Fibroblast of gingiva (primary cell): Measurements from ENCODE around the gene CRY2.

Experiments
- DNase-seq: peaks from one replicate; pipeline ENCODE4 v3.0.0-alpha.2; 2011; ENCODE audit warnings: low read depth

The CRY2 gene

DNA sequence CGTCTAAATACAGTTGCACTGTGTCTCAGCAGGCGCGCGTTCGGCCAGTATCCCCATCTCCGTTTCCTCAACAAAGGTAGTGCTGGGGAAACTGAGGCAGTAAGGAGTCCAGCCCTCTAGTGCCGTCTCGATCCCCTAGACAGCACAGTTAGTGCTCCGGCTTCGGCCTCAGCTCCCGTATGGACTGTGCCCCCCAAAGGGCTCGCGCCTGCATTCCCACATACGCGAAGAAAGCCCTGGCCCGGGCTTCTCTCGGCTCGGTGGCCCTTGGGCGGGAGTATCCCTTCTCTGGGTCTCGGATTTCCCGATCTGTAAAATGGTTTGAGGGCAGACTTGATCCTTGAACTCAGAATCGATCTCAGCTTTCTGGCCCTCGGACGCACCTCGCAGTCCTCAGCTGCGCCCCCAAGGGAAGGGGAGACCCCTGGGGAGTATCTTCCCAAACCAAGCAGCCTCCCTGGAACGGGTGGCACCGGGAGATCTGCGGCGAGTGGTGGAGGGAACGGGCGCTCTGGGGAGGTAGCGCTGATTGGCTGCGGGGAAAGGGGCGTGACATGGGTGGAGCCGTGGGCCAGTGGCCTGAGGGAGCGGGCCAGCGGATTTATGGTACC is 71.2 kb downstream of the CRY2 start:
- DNase-seq: peak; percentile 62

DNA sequence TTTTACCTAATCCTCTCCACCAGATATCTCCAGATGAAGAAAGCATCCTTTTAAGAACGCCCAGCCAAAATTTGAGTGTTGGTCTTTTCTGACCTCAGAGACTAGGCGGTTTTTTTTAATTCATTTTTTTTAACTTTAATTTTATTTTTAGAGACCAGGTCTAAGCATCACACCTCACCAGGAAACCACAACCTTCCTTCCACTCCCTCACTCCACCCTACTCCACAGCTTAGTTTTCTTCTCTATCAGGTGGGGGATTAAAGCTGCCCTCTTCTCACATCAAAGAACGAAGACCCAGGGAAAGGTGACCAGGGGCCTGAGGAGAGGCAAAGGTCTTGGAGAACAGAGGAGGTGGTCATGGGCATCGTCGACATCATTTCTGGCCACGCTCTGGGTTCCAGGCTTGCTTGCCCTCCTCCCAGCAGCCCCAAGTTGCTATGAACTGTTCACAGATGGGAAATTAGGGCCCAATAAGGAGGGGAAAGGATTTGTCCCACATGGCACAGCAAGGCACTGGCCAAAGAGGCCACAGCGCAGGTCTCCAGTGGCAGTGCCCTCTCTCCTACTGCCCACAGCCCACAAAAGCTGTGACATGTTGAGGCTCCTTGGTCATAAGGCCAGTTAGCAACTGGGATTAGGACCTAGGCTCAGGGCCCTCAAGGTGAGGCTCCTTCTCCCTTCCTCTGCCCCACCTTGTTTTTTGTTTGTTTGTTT is 71.8 kb downstream of the CRY2 start:
- no peak for DNase-seq

DNA sequence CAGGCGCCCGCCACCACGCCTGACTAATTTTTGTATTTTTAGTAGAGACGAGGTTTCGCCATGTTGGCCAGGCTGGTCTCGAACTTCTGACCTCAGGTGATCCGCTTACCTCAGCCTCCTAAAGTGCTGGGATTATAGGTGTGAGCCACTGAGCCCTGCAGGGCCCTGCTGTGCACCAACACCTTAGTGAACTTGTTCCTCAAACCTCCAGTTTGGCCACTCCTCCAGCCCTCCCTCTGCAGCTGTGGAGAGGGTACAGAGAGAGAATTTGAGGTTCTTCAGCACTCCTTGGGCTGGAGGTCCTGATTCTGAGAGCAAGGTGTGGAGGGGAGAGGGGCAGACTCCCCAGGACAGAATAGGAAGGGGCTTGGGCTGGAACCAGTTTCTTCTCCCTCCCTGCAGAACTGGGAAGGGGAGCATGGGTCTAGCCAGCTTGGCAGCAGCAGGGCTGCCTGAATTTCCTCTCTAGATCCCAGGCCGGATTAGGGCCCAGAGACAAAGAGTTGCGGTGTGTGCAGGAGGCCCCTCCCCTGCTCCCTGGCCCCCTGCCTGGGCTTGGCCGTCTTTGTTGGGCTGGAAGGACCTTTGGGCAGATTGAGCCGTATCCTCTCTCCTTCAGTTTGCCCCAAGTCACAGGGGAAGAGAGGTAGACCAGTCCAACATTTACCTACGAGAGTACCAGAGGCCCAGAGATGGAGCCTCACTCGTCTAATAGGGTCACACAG is 72.7 kb downstream of the CRY2 start:
- no peak for DNase-seq

GRCh38 chr11:45920531-45921477 is 73.5 kb downstream of the CRY2 start:
- DNase-seq: no peak

DNA sequence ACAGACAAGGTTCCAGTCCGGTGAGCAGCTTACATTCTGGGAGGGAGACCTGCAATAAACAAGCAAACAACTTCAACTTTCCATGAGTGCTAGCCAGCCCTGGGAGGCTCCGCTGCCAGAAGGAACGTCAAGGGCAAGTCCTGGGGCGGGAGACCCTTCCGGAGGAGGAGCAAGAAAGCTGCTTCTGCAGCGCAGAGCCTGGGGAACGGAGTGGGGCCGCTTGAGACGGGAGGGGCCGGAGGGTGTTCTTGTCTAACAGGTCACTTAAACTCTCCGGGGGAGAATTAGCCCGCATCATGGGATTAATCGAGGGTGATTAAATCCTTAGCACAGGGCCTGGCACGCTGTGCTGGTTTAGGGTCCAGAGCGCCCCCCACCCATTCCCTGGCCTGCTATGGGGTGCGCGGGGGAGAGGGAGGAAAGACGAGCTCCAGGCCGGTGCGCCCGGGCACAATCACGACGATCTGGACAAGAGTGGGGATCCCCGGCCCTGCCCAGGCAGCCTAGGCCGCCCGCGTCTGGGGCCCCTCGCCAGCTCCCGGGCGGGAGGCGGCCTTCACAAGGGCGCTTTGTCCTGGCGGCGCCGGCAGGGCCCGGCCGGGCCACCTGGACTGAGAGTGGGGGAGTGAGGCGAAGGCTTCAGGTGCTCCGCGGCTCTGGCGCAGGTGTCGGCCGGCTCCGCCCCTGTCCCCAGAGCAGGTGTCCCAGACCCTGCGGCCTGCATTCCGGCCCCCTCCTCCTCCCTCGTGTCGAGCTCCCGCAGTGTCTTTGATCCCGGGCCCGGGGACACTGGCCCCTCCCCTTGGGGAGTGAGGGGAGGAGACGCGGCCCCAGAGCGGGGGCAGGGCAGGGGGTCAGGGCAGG is 74.5 kb downstream of the CRY2 start:
- DNase-seq: no peak

DNA sequence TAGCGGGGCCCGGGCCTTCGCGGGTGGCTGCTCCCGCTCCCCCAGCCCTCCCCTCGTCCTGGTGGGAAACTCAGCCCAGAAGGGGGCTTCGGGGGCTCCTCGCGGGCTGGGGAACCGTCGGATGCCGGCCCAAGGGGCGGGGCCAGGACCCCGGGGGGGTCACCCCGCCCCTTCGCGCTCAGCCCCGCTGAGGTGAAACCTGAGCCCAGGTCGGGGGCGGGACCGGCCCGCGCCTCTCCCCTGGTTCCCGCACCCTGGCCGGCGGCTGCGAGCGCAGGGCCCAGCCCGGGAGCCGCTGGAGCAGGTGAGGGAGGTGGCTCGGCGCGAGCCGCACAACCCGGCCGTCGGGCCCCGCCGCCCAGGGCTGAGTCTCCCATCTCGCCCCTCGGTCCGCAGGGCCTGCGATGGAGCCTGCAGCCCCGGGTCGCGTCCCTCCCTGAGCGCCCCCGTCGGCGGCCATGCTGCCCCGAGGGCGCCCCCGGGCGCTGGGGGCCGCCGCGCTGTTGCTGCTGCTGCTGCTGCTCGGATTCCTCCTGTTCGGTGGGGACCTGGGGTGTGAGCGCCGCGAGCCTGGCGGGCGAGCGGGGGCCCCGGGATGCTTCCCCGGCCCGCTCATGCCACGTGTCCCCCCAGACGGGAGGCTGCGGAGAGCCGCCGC is 75.3 kb downstream of the CRY2 start, which contains the start of gene LARGE2:
LARGE2 (plus strand) TSS at position 232 of the 658 bp plus-strand sequence; CDS start at position 459, 227 bp downstream.
- DNase-seq: no peak

DNA sequence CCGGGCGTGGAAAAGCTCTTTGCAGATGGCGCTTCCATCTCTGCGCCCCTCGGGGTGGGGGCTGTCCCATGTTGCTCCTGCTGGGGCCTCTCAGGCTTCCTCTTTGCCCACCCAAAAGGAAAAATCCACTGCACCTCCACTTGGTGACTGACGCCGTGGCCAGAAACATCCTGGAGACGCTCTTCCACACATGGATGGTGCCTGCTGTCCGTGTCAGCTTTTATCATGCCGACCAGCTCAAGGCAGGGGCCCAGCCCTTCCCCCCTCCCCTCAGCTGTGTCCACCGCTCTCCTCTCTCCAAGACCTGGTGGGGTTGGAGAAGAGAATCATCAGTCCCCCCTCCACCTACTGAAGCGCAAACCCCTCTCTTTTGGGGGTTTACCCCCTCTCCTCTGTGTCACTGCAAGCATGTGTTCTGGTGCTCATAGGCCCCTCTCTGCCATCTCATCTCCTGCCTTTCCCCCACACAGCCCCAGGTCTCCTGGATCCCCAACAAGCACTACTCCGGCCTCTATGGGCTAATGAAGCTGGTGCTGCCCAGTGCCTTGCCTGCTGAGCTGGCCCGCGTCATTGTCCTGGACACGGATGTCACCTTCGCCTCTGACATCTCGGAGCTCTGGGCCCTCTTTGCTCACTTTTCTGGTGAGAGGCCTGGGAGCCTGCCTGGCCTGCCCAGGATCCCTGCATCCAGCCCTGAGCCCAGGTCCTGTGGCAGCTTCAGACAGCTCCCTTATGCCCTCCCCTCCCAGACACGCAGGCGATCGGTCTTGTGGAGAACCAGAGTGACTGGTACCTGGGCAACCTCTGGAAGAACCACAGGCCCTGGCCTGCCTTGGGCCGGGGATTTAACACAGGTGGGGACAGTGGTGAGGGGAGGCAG is 77.0 kb downstream of the CRY2 start:
- DNase-seq: no peak

DNA sequence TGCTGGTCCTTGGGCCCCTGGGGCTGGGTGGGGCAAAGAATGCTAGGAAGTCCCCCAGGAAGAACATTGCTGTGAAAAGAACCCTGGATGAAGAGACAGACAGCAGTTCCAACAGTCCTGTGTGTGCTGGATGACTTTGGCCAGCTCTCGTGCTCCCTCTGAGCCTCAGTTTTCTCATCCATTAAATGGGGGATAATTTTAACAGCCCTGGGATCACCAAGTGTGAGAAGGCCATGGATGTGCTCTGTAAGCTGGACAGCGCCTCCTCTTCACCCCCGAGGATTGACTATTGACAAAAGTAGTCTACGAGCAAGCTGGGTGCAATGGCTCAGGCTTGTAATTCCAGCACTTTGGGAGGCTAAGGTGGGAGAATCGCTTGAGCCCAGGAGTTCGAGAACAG is 77.7 kb downstream of the CRY2 start:
- no peak for DNase-seq

- no peak for DNase-seq
These were observed 78.3 kb downstream of the CRY2 start for GRCh38 chr11:45925550-45925949.

GRCh38 chr11:45926001-45926401 is 78.7 kb downstream of the CRY2 start:
- DNase-seq: no peak

GRCh38 chr11:45926536-45927331 is 79.5 kb downstream of the CRY2 start:
- DNase-seq: no peak

GRCh38 chr11:45927332-45927683 is 80.0 kb downstream of the CRY2 start:
- no peak for DNase-seq

GRCh38 chr11:45927684-45928413 is 80.6 kb downstream of the CRY2 start:
- no peak for DNase-seq

GRCh38 chr11:45928535-45929215 is 81.4 kb downstream of the CRY2 start:
- no peak for DNase-seq

GRCh38 chr11:45929486-45930030 is 82.3 kb downstream of the CRY2 start:
- no peak for DNase-seq

GRCh38 chr11:45930031-45930794 is 82.9 kb downstream of the CRY2 start:
- no peak for DNase-seq
